ENCODE results near the gene ZNF654.
A peak's percentile ranks its signal among the peaks of the same experiment; 100 is the strongest.
"Not testable (repeated sequence)": the region's sequence is repeated elsewhere in the genome, so short reads cannot be mapped to it uniquely, and the experiment has no call there.

ZNF654 gene

GRCh38 chr3:88061746-88062145, 2.7 kb downstream of the ZNF654 start:
- no peak for DNase-seq

- DNase-seq, result no peak
Measured at GRCh38 chr3:88075072-88075471, 16.0 kb downstream of the ZNF654 start.

- no peak for DNase-seq
Measured at GRCh38 chr3:88075497-88075896, 16.4 kb downstream of the ZNF654 start.

- DNase-seq, result no peak
Measured at GRCh38 chr3:88076712-88077111, 17.7 kb downstream of the ZNF654 start.

GRCh38 chr3:88078932-88079331, 19.9 kb downstream of the ZNF654 start:
- DNase-seq, result no peak

- no peak for DNase-seq
Measured at GRCh38 chr3:88082854-88083253, 23.8 kb downstream of the ZNF654 start.

- no peak for DNase-seq
Measured at GRCh38 chr3:88084097-88084501, 25.0 kb downstream of the ZNF654 start.

- DNase-seq, result no peak
Measured at GRCh38 chr3:88090681-88091080, 31.6 kb downstream of the ZNF654 start.

GRCh38 chr3:88092270-88092669, 33.2 kb downstream of the ZNF654 start:
- DNase-seq, result no peak

GRCh38 chr3:88093266-88093665, 34.2 kb downstream of the ZNF654 start:
- DNase-seq, result no peak

- DNase-seq, result no peak
Measured at GRCh38 chr3:88101142-88101541, 42.1 kb downstream of the ZNF654 start.

- DNase-seq, result no peak
Measured at GRCh38 chr3:88105325-88105724, 46.3 kb downstream of the ZNF654 start.

GRCh38 chr3:88112289-88112688, 53.2 kb downstream of the ZNF654 start:
- no peak for DNase-seq

- peak; percentile 36 for DNase-seq
Measured at GRCh38 chr3:88113311-88114162, 54.5 kb downstream of the ZNF654 start.

GRCh38 chr3:88114878-88115549, 56.0 kb downstream of the ZNF654 start:
- no peak for DNase-seq

GRCh38 chr3:88117683-88118082, 58.6 kb downstream of the ZNF654 start:
- DNase-seq, result no peak

- DNase-seq, result not testable (repeated sequence)
Measured at GRCh38 chr3:88118603-88119002, 59.5 kb downstream of the ZNF654 start.

GRCh38 chr3:88123526-88123925, 64.5 kb downstream of the ZNF654 start:
- no peak for DNase-seq

- no peak for DNase-seq
Measured at GRCh38 chr3:88131695-88132094, 72.6 kb downstream of the ZNF654 start.

GRCh38 chr3:88132894-88133293, 73.8 kb downstream of the ZNF654 start:
- no peak for DNase-seq

- DNase-seq, result no peak
Measured at GRCh38 chr3:88133711-88134263, 74.7 kb downstream of the ZNF654 start.

GRCh38 chr3:88137836-88138235, 78.8 kb downstream of the ZNF654 start:
- DNase-seq, result no peak

- no peak for DNase-seq
Measured at GRCh38 chr3:88141458-88142083, 82.5 kb downstream of the ZNF654 start.

Measured in NCI-H2107 (cell line).